Liver (tissue), 9 donors: ENCODE data around the gene FEZ2. TPM values are rescaled to one million over a fixed set of nuclear protein-coding genes. Genes with fewer than 3 reads are reported as not detected.

Experiments used
- DNase-seq: peaks from one replicate; pipeline ENCODE4 v3.0.0-alpha.2; 2017; ENCODE audit warnings: low spot score
- H3K27ac ChIP-seq, 2 donors: one replicate each; pipeline ENCODE4 v1.7.0; 2013; ENCODE audit warnings: inconsistent platforms in 2 of 2, low read length in 2 of 2, control low read depth in 1 of 2, low read depth in 1 of 2, mild to moderate bottlenecking in 1 of 2
- H3K27me3 ChIP-seq, 4 donors: one replicate each; pipeline versions ENCODE4 v1.6.1 to v1.7.0; 2013; ENCODE audit warnings: low read length in 3 of 4, inconsistent platforms in 1 of 4, mild to moderate bottlenecking in 1 of 4, moderate library complexity in 1 of 4; ENCODE audit not compliant: control insufficient read depth in 4 of 4, insufficient read depth in 4 of 4
- H3K36me3 ChIP-seq, 4 donors: one replicate each; pipeline versions ENCODE4 v1.6.1 to v1.7.0; 2013; ENCODE audit warnings: low read length in 3 of 4, mild to moderate bottlenecking in 3 of 4, low read depth in 1 of 4, moderate library complexity in 1 of 4; ENCODE audit not compliant: control insufficient read depth in 4 of 4, insufficient read depth in 3 of 4
- H3K4me1 ChIP-seq, 4 donors: one replicate each; pipeline versions ENCODE4 v1.6.1 to v1.7.0; 2013; ENCODE audit warnings: low read length in 3 of 4, mild to moderate bottlenecking in 3 of 4, moderate library complexity in 1 of 4; ENCODE audit not compliant: control insufficient read depth in 4 of 4, insufficient read depth in 4 of 4
- H3K4me3 ChIP-seq, 3 donors: one replicate each; pipeline versions ENCODE4 v1.6.1 to v1.7.0; 2013; ENCODE audit warnings: low read length in 3 of 3, control low read depth in 1 of 3, low read depth in 1 of 3, mild to moderate bottlenecking in 1 of 3
- H3K9ac ChIP-seq, 2 donors: one replicate each; pipeline ENCODE4 v1.7.0; 2013; ENCODE audit warnings: low read length in 2 of 2, mild to moderate bottlenecking in 2 of 2, moderate library complexity in 2 of 2, control low read depth in 1 of 2, low read depth in 1 of 2
- H3K9me3 ChIP-seq, 4 donors: one replicate each; pipeline versions ENCODE4 v1.6.1 to v1.7.0; 2013; ENCODE audit warnings: low read length in 3 of 4; ENCODE audit not compliant: control insufficient read depth in 4 of 4
- ATF3 ChIP-seq: IDR thresholded peaks from 2 replicates; pipeline ENCODE4 v1.6.1; 2016; ENCODE audit warnings: antibody characterized with exemption
- CTCF ChIP-seq: fragments of 150-350 bp; IDR thresholded peaks from 2 replicates; pipeline ENCODE4 v1.5.1; 2017; ENCODE audit warnings: improper control_type of control experiment, low read depth, low read length; ENCODE audit not compliant: missing input control
- EGR1 ChIP-seq, 2 donors: IDR thresholded peaks; 2 replicates each; pipeline ENCODE4 v1.6.1; 2016 to 2018; ENCODE audit warnings: antibody characterized with exemption in 2 of 2, low read depth in 2 of 2
- FOXA1 ChIP-seq: IDR thresholded peaks from 2 replicates; pipeline ENCODE4 v1.6.1; 2016; ENCODE audit warnings: antibody characterized with exemption
- FOXA2 ChIP-seq: IDR thresholded peaks from 2 replicates; pipeline ENCODE4 v1.6.1; 2016; ENCODE audit warnings: antibody characterized with exemption
- GABPA ChIP-seq, 2 donors: IDR thresholded peaks in 1 of 2; conservative IDR thresholded peaks in 1 of 2; 2 replicates each; pipeline ENCODE4 v1.6.1; 2016; ENCODE audit warnings: antibody characterized with exemption in 2 of 2, mild to moderate bottlenecking in 1 of 2, moderate library complexity in 1 of 2
- HNF4A ChIP-seq, 2 donors: conservative IDR thresholded peaks; 2 replicates each; pipeline ENCODE4 v1.6.1; 2016; ENCODE audit warnings: antibody characterized with exemption in 2 of 2, mild to moderate bottlenecking in 2 of 2
- HNF4G ChIP-seq: IDR thresholded peaks from 2 replicates; pipeline ENCODE4 v1.6.1; 2016; ENCODE audit warnings: antibody characterized with exemption
- JUND ChIP-seq, 2 donors: IDR thresholded peaks; 2 replicates each; pipeline ENCODE4 v1.6.1; 2016; ENCODE audit warnings: antibody characterized with exemption in 2 of 2
- MAX ChIP-seq: IDR thresholded peaks from 2 replicates; pipeline ENCODE4 v1.6.1; 2016; ENCODE audit warnings: antibody characterized with exemption
- NR2F2 ChIP-seq: IDR thresholded peaks from 2 replicates; pipeline ENCODE4 v1.6.1; 2016; ENCODE audit warnings: antibody characterized with exemption
- RAD21 ChIP-seq, 2 donors: IDR thresholded peaks; 2 replicates each; pipeline ENCODE4 v1.6.1; 2016; ENCODE audit warnings: antibody characterized with exemption in 2 of 2, mild to moderate bottlenecking in 2 of 2
- REST ChIP-seq: IDR thresholded peaks from 2 replicates; pipeline ENCODE4 v1.6.1; 2016; ENCODE audit warnings: antibody characterized with exemption, mild to moderate bottlenecking
- RXRA ChIP-seq, 2 donors: IDR thresholded peaks; 2 replicates each; pipeline ENCODE4 v1.6.1; 2017 to 2018; ENCODE audit warnings: antibody characterized with exemption in 2 of 2, mild to moderate bottlenecking in 1 of 2
- SP1 ChIP-seq: IDR thresholded peaks from 2 replicates; pipeline ENCODE4 v1.6.1; 2018; ENCODE audit warnings: antibody characterized with exemption, mild to moderate bottlenecking
- TAF1 ChIP-seq: conservative IDR thresholded peaks from 2 replicates; pipeline ENCODE4 v1.6.1; 2016; ENCODE audit warnings: antibody characterized with exemption, mild to moderate bottlenecking
- YY1 ChIP-seq: IDR thresholded peaks from 2 replicates; pipeline ENCODE4 v1.6.1; 2016; ENCODE audit warnings: antibody characterized with exemption, mild to moderate bottlenecking
- ZBTB33 ChIP-seq: IDR thresholded peaks from 2 replicates; pipeline ENCODE4 v1.6.1; 2016; ENCODE audit warnings: antibody characterized with exemption
- WGBS: extraction: QIAGEN DNeasy Blood & Tissue Kit; methylation state at CpG from one replicate; pipeline ENCODE4 v1.1.7; 2013; 5-methylcytosine and 5-hydroxymethylcytosine counted together
- polyA plus RNA-seq, 2 donors: library from polyadenylated mRNA; stranded (reverse) in 1 of 2; unstranded in 1 of 2; fragments of 200-250 nt in 1 of 2; fragments of >200 nt in 1 of 2; fragmentation: Nextera tagmentation in 1 of 2; extraction: Ambion mirVana in 1 of 2; gene quantifications; one replicate each; pipeline versions ENCODE4 v1.2.1 to v1.2.3, GENCODE V29; 2013 to 2015
- total RNA-seq, 2 donors: library from RNA; depleted of rRNA; stranded (reverse); fragments of >200 nt; gene quantifications; one replicate each; pipeline ENCODE4 v1.2.3, GENCODE V29; 2014
- donor health status: healthy.
- donor health status: healthy.
- donor health status: healthy.
- donor health status: healthy.
- donor health status: healthy.

FEZ2 gene
- total and polyA plus RNA-seq, 4 donors, result 11.9 to 16.1 (median 14.1) TPM

- no peak for TF ChIP-seq GABPA (IDR thresholded peaks at IDR 0.05 in 1 of 2, conservative IDR thresholded peaks at IDR 0.05 in 1 of 2)
Measured at GRCh38 chr2:36584148-36584794, 13.7 kb downstream of the FEZ2 start (continued).

GRCh38 chr2:36582951-36583350 is 15.0 kb downstream of the FEZ2 start:
- Histone ChIP-seq H3K27ac (no peak overlapping the region), H3K4me3 (no peak overlapping the region), H3K4me1 (no peaks in the 10 kb centered on the region), H3K9ac (no peak overlapping the region), H3K9me3 (no peaks in the 10 kb centered on the region), H3K27me3 (no peaks in the 10 kb centered on the region), H3K36me3 (peaks cover 17 to 35% (median 20%) of the 10 kb centered on the region in 4 donors)
- TF ChIP-seq JUND (IDR thresholded peaks at IDR 0.05) (no peak), ZBTB33 (no peak), ATF3 (no peak), FOXA2 (no peak), TAF1 (no peak), YY1 (no peak), EGR1 (IDR thresholded peaks at IDR 0.05; ENCODE audit: low read depth in 2 of 2) (no peak), HNF4A (conservative IDR thresholded peaks at IDR 0.05) (no peak), MAX (no peak), RAD21 (IDR thresholded peaks at IDR 0.05) (no peak), CTCF (no peak), HNF4G (no peak), NR2F2 (no peak), RXRA (IDR thresholded peaks at IDR 0.05) (no peak), SP1 (no peak), GABPA (IDR thresholded peaks at IDR 0.05 in 1 of 2, conservative IDR thresholded peaks at IDR 0.05 in 1 of 2) (no peak)
- no peak for DNase-seq
- 61% methylated on average over 3 of the region's 3 CpGs for WGBS

- WGBS, result 95% methylated on average over 5 of the region's 5 CpGs
- Histone ChIP-seq H3K4me1 (no peaks in the 10 kb centered on the region), H3K9ac (no peak overlapping the region), H3K36me3 (peaks cover 18 to 35% (median 22%) of the 10 kb centered on the region in 4 donors), H3K9me3 (no peaks in the 10 kb centered on the region), H3K27me3 (no peaks in the 10 kb centered on the region), H3K27ac (no peak overlapping the region), H3K4me3 (no peak overlapping the region)
- DNase-seq, result no peak
- no peak for TF ChIP-seq MAX
- TF ChIP-seq HNF4G, result no peak
- no peak for TF ChIP-seq GABPA (IDR thresholded peaks at IDR 0.05 in 1 of 2, conservative IDR thresholded peaks at IDR 0.05 in 1 of 2)
- no peak for TF ChIP-seq CTCF
- TF ChIP-seq EGR1 (IDR thresholded peaks at IDR 0.05; ENCODE audit: low read depth in 2 of 2), result no peak
- no peak for TF ChIP-seq NR2F2
- TF ChIP-seq RAD21 (IDR thresholded peaks at IDR 0.05), result no peak
- TF ChIP-seq ATF3, result no peak
- TF ChIP-seq FOXA1, result no peak
- TF ChIP-seq REST, result no peak
- no peak for TF ChIP-seq TAF1
- no peak for TF ChIP-seq SP1
- no peak for TF ChIP-seq RXRA (IDR thresholded peaks at IDR 0.05)
- no peak for TF ChIP-seq JUND (IDR thresholded peaks at IDR 0.05)
- TF ChIP-seq HNF4A (conservative IDR thresholded peaks at IDR 0.05), result no peak
- TF ChIP-seq YY1, result no peak
Measured at GRCh38 chr2:36582538-36582937, 15.4 kb downstream of the FEZ2 start.
